OCI-LY7 (cell line): Measurements from ENCODE around the gene CES2.

Experiments
- EZH2phosphoT487 ChIP-seq: fragments of 200-600 bp; sonication (generic); IDR thresholded peaks from 2 replicates; pipeline ENCODE4 v1.6.1; 2018; ENCODE audit warnings: low read depth, borderline replicate concordance, mild to moderate bottlenecking, mixed run types, antibody characterized with exemption, low read length, moderate library complexity, mixed read lengths
- TF ChIP-seq, protein P1 (sequence below): fragments of 200-600 bp; sonication (generic); conservative IDR thresholded peaks from 2 replicates; pipeline ENCODE4 v1.5.1; 2014; ENCODE audit warnings: mild to moderate bottlenecking, antibody characterized with exemption, low read length, moderate library complexity, mixed read lengths

DNA sequence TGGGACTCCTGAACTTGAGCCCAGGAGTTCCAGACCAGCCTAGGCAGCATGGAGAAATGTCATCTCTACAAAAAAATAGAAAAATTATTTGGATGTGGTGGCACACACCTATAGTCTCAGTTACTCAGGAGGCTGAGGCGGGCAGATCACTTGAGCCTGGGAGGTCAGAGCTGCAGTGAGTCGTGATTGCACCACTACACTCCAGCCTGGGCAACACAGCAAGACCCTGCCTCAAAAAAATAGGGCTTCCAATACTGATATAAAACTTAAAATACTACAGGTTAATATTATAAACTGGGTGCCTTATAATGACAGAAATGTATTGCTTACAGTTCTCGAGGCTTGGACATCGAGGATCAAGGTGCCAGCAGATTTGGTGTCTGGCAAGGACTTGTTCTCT, 10.6 kb downstream of the CES2 start:
- TF ChIP-seq EZH2phosphoT487: no peak
- TF ChIP-seq, protein P1, sequence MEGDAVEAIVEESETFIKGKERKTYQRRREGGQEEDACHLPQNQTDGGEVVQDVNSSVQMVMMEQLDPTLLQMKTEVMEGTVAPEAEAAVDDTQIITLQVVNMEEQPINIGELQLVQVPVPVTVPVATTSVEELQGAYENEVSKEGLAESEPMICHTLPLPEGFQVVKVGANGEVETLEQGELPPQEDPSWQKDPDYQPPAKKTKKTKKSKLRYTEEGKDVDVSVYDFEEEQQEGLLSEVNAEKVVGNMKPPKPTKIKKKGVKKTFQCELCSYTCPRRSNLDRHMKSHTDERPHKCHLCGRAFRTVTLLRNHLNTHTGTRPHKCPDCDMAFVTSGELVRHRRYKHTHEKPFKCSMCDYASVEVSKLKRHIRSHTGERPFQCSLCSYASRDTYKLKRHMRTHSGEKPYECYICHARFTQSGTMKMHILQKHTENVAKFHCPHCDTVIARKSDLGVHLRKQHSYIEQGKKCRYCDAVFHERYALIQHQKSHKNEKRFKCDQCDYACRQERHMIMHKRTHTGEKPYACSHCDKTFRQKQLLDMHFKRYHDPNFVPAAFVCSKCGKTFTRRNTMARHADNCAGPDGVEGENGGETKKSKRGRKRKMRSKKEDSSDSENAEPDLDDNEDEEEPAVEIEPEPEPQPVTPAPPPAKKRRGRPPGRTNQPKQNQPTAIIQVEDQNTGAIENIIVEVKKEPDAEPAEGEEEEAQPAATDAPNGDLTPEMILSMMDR: no peak
